IPS-NIHi7 (cell line): ENCODE measurements around the gene PSMG4.
"Not testable (repeated sequence)": the region's sequence is repeated elsewhere in the genome, so short reads cannot be mapped to it uniquely, and the experiment has no call there.

Experiments
- DNase-seq: peaks from one replicate; pipeline ENCODE4 v3.0.0; 2012; ENCODE audit warnings: mixed read lengths; ENCODE audit errors: extremely low spot score

Gene PSMG4

GRCh38 chr6:3230256-3230882 is 28.4 kb upstream of the PSMG4 start:
- no peak for DNase-seq

GRCh38 chr6:3230900-3231246 is 27.9 kb upstream of the PSMG4 start:
- DNase-seq = no peak

DNA sequence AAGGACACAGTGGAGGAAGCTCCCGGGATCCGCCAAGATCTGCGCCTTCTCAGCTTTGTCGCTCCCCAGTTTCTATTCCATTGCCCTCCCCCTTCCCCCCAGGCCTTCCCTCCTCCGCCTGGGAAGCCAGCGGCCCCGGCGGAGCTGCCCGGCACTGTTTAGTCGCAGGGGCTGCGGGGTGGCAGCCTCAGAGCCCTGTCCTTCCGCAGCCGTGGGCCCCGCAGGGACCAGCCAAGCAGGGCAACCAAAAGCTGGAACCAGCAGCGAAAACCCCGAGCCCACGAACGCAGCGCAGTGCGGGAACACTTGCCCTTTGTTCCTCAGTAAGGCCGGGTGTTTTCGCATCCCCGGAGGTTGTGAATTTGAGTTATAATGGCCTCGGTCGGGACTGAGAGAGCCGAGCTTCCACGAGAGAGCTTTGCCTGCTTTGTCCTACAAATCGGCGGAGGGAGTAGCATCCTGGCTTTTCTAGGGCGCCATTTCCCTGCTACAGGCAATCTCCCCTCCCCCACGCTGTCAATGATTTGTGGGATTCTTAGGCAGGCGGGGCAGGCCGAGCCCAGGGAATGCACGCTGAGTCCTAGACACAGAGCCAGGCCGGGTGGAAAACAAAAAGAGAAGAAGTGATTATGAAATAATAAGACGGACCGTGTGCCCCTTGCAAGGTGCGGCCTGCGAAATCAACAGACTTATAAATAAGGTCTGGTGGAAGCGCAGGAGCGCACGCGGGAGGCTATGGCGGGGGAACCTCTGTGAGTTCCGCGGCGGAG is 27.3 kb upstream of the PSMG4 start:
- DNase-seq = peak; percentile 69

DNA sequence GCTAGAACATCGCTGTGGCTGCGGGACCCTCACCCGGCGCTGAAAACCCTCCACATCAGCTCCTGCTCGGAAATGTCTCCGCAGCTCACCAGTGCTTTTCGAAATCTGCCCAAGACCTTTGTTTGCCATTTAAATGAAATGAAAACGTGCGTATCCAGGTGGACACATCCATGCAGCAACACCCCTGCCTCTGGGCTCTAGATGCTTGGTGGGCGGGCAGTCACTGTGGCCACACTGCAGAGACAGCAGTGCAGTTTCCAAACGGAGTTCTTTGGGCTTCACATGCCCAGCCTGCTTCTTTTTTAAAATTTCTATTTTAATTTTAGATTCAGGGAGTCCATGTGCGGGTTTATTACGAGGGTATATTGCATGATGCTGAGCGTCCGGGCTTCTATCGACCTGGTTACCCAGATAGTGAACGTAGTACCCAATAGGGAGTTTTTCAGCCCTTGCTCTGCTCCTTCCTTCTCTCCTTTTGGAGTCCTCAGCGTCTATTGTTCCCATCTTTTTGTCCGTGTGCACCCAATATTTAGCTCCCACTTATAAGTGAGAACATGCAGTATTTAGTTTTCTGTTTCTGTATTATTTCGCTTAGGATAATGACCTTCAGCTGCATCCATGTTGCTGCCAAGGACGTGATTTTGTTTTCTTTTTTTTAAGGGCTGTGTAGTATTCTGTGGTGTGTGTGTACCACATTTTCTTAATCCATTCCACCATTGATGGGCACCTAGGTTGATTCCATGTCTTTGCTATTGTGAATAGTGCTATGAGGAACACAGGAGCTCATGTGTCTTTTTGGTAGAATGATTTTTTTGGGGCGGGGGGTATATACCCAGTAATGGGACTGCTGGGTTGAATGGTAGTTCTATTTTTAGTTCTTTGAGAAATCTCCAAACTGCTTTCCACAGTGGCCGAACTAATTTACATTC is 26.5 kb upstream of the PSMG4 start:
- DNase-seq = no peak

- DNase-seq = no peak
Measured at GRCh38 chr6:3233321-3233720, 25.4 kb upstream of the PSMG4 start.

DNA sequence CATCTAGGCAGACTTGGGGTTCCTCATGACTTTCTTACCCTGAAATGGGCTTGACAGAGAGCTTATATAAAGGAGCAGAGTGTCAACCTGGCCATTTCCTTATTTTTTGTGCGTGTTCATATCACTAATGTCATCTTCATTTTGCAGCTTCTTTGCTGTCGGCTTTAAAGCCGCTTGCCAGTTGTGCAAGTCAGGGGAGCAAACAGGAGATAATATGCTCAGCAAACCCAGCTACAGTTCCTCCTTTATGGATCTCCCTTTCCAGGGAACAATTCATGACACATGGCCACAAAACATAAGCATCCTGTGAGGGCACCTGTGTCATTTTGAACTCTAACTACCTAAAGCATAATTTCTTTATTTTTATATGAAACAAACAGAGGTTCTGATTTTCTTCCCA is 24.8 kb upstream of the PSMG4 start:
- no peak for DNase-seq

DNA sequence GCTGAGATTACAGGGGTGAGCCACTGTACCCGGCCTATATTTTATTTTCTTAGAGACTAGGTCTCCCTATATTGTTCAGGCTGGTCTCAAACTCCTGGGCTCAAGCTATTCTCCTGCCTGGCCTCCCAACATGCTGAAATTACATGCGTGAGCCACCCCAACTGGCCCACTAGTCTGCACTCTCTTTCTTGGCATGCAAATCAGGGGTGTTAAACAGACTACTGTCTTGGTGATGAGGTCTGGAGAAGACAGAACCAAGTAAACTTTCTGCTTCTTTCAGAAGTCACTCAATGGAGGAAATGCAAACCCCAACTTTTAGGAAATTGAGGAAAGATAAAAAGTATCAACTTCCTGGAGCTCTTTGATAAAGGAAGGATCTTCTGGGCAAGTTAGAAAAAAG is 23.3 kb upstream of the PSMG4 start:
- DNase-seq = no peak

DNA sequence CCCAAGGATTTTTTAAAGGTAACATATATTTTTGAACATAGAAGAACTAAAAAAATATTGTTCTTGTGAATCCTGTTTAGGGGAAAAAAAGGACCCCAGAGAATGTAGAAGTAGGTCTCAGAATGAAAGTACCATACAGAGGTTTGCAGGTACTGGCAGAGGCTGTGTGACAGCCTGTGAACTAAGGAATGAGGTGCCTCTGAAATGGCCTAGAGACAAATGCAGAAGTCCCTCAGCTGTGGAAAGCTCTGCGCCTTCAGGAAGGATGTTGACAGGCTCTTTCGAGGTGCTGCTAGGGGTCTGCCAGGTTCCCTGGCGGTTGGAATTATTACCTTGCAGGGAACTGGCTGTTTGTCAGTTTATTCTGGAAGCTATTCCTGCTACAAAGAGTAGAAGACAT is 22.7 kb upstream of the PSMG4 start:
- no peak for DNase-seq

GRCh38 chr6:3237761-3238662 is 20.7 kb upstream of the PSMG4 start:
- no peak for DNase-seq

DNA sequence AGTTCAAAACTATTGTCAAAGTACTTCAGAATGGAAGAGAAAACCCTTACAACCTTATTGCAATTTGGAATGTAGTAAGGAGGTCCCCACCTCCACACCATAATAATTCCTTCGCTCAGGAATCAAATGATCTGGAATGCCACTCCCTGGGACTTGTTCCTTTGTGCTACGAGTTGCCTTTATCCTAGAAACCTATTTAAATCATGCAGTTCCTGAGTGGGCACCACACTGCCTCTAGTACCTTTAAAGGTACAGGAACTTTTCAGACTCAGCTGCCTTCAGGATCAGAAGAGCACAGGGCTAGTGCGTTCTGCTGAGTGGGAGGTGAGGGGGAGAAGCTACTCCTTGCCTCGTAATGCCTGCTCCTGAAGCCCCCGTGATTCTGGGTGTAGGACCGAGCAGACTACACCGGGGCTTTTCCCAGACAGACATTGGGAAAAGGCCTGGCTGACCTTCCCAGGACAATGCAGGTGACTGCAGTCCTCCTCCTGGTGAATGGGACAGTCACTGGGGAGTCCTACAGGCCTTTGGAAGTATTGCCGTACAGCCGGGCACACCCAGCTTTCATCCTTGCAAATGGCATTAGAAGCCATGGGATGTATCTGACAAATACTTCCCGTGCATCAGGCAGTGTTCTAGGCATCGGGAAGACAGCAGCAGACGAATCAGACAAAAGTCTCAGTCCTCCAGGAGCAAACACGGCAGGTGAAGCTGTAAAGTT is 19.5 kb upstream of the PSMG4 start:
- DNase-seq = no peak

DNA sequence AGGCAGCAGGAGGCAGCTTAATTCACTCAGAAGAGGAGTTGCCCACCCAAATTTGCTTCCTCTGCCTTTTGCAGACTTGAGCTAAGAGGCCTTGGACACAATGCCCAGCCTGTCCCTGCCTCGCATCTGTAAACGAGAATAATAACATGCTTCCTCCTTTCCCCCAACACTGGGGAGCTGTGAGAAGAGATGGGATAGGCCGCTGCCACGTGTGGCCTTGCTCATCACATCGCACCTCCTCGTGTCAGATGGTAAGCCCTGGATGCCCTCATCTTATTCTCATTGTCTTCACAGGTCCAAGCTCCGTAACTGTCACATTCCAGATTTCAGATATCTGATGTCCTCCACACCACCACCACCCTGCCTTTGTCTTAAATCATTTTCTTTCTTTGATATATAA is 18.2 kb upstream of the PSMG4 start:
- no peak for DNase-seq

DNA sequence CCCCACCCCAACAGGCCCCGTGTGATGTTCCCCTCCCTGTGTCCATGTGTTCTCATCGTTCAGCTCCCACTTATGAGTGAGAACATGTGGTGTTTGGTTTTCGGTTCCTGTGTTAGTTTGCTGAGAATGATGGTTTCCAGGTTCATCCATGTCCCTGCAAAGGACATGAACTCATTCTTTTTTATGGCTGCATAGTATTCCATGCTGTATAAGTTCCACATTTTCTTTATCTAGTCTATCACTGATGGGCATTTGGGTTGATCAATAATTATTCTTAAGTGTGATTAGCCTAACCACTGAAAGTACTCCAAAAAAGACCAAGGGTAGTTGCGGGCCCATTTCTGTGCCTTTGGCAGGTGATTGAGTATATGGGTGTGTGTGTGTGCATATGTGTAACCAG is 17.0 kb upstream of the PSMG4 start:
- not testable (repeated sequence) for DNase-seq

- DNase-seq = no peak
Measured at GRCh38 chr6:3242768-3243167, 16.0 kb upstream of the PSMG4 start.

GRCh38 chr6:3244003-3244831 is 14.5 kb upstream of the PSMG4 start:
- no peak for DNase-seq

DNA sequence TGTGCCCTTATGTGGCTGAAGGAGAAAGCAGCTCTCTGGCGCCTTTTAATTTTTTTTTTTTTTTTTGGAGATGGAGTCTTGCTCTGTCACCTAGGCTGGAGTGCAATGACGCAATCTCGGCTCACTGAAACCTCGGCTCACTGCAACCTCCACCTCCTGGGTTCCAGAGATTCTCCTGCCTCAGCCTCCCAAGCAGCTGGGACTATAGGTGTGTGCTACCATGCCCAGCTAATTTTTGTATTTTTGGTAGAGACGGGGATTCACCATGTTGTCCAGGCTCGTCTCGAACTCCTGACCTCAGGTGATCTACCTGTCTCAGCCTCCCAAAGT is 13.9 kb upstream of the PSMG4 start:
- not testable (repeated sequence) for DNase-seq

DNA sequence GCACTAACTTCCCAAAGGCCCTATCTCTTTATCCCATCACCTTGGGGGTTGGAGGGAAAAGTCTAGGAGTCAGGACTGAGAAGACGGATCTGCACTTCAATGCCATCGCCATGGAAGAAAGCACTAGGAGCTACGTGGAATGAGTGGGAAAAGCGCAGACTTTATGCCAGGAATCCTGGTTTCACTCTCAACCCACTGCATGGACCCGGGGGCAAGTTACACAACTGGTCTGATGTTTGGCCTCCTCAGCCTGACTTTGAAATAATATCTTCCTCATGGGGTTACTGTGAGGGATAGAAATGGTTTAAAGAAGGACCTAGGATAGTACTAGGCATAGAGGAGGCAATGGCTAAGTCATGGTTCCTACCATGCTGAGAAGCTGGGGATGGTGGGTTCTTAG is 13.5 kb upstream of the PSMG4 start:
- no peak for DNase-seq

GRCh38 chr6:3247255-3248146 is 11.2 kb upstream of the PSMG4 start:
- peak; percentile 77 for DNase-seq

GRCh38 chr6:3249821-3250220 is 8.9 kb upstream of the PSMG4 start:
- DNase-seq = no peak

DNA sequence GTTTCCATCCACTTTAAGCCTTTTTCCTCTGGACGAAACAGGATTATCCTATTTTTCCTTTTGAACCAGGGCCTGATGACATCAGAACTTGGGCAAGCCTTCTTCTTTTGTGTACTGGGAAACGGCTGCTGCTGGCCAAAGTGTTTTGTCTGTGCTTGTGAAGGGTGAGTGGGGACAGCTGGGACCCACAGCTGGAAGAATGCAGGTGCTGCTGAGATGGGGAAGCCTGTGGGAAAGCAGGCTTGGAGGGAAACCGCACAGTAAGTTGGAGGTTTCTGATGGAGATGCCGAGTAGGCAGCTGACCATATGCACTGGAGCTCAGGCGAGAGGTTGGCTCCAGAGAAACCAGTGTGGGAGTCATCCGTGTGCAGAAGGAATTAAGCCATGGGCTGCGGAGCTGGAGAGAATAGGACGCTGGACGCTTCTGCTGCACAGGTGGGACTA is 8.5 kb upstream of the PSMG4 start:
- DNase-seq = no peak
